Measurements from ENCODE around the gene TMEM139.

The TMEM139 gene

DNA sequence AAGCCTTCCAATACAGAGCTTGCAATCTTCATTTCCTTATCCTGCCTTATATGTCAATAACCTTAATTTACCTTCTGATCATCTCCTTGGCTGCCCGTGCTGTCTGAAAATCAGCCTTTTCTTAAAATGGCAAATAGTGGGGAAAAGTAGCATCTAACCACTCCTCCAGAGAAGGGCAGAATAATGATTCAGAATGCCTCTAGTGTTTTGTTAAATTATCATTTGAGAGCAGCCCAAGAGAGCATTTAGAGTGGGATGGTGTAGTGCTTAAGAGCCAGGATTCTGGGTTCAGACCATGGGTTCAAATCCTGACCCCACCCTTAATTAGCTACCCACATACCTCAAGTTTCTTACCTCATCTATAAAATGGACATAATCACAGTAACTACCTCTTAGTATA is 4.6 kb upstream of the TMEM139 start:
- TF ChIP-seq, protein P1, sequence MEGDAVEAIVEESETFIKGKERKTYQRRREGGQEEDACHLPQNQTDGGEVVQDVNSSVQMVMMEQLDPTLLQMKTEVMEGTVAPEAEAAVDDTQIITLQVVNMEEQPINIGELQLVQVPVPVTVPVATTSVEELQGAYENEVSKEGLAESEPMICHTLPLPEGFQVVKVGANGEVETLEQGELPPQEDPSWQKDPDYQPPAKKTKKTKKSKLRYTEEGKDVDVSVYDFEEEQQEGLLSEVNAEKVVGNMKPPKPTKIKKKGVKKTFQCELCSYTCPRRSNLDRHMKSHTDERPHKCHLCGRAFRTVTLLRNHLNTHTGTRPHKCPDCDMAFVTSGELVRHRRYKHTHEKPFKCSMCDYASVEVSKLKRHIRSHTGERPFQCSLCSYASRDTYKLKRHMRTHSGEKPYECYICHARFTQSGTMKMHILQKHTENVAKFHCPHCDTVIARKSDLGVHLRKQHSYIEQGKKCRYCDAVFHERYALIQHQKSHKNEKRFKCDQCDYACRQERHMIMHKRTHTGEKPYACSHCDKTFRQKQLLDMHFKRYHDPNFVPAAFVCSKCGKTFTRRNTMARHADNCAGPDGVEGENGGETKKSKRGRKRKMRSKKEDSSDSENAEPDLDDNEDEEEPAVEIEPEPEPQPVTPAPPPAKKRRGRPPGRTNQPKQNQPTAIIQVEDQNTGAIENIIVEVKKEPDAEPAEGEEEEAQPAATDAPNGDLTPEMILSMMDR (IDR thresholded peaks at IDR 0.05), result no peak
- H3K9me3 ChIP-seq, result no peaks in the 10 kb centered on the region
- no peaks in the 10 kb centered on the region for H3K4me1 ChIP-seq (ENCODE audit: control insufficient read depth in 1 of 2, insufficient read depth in 1 of 2, low read depth in 1 of 2, low read length in 1 of 2)
- no peaks in the 10 kb centered on the region for H3K27me3 ChIP-seq
- no peak overlapping the region for H3K27ac ChIP-seq
- no peaks in the 10 kb centered on the region for H3K36me3 ChIP-seq
- H3K4me3 ChIP-seq (ENCODE audit: low read depth in 1 of 2, low read length in 1 of 2), result no peak overlapping the region

GRCh38 chr7:143280566-143280965 is 4.2 kb upstream of the TMEM139 start:
- no peaks in the 10 kb centered on the region for H3K9me3 ChIP-seq

DNA sequence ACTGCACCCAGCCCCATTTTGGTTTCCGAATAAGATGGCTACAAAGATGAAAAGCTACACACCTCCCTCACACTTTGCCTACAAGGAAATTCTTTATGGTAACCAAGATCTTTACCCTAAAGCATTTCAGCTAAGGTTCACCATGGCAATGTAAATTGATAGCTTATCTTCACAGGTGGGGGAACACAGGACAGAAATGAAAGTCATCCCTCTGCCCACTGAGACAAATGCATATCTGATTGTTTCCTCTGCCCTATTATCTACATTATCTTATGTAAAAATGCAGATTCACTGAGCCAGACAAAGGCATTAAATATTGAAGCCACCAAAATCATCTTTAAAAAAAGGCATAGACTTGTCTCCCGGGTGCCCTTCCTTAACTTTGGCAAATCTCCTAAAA is 3.2 kb upstream of the TMEM139 start:
- H3K27ac ChIP-seq, result no peak overlapping the region
- TF ChIP-seq, protein P1 (IDR thresholded peaks at IDR 0.05), result no peak
- no peaks in the 10 kb centered on the region for H3K27me3 ChIP-seq
- no peaks in the 10 kb centered on the region for H3K4me1 ChIP-seq (ENCODE audit: control insufficient read depth in 1 of 2, insufficient read depth in 1 of 2, low read depth in 1 of 2, low read length in 1 of 2)
- no peaks in the 10 kb centered on the region for H3K9me3 ChIP-seq
- H3K36me3 ChIP-seq, result no peaks in the 10 kb centered on the region
- no peak overlapping the region for H3K4me3 ChIP-seq (ENCODE audit: low read depth in 1 of 2, low read length in 1 of 2)

More at GRCh38 chr7:143280566-143280965, 4.2 kb upstream of the TMEM139 start:
- TF ChIP-seq, protein P1 (IDR thresholded peaks at IDR 0.05), result no peak
- Histone ChIP-seq H3K4me1 (ENCODE audit: control insufficient read depth in 1 of 2, insufficient read depth in 1 of 2, low read depth in 1 of 2, low read length in 1 of 2) (no peaks in the 10 kb centered on the region), H3K27me3 (no peaks in the 10 kb centered on the region), H3K36me3 (no peaks in the 10 kb centered on the region), H3K27ac (no peak overlapping the region), H3K4me3 (ENCODE audit: low read depth in 1 of 2, low read length in 1 of 2) (no peak overlapping the region)

- TF ChIP-seq, protein P1 (IDR thresholded peaks at IDR 0.05), result no peak
- no peaks in the 10 kb centered on the region for H3K36me3 ChIP-seq
- no peak overlapping the region for H3K27ac ChIP-seq
- no peak overlapping the region for H3K4me3 ChIP-seq (ENCODE audit: low read depth in 1 of 2, low read length in 1 of 2)
- H3K27me3 ChIP-seq, result no peaks in the 10 kb centered on the region
- H3K4me1 ChIP-seq (ENCODE audit: control insufficient read depth in 1 of 2, insufficient read depth in 1 of 2, low read depth in 1 of 2, low read length in 1 of 2), result no peaks in the 10 kb centered on the region
- H3K9me3 ChIP-seq, result no peaks in the 10 kb centered on the region
Measured at GRCh38 chr7:143282124-143282523, 2.6 kb upstream of the TMEM139 start.

GRCh38 chr7:143283381-143283780 is 1.4 kb upstream of the TMEM139 start:
- H3K27ac ChIP-seq, result no peak overlapping the region
- H3K4me3 ChIP-seq (ENCODE audit: low read depth in 1 of 2, low read length in 1 of 2), result no peak overlapping the region
- no peaks in the 10 kb centered on the region for H3K36me3 ChIP-seq
- peaks cover 6% of the 10 kb centered on the region in 2 experiments for H3K4me1 ChIP-seq (ENCODE audit: control insufficient read depth in 1 of 2, insufficient read depth in 1 of 2, low read depth in 1 of 2, low read length in 1 of 2)
- H3K9me3 ChIP-seq, result no peaks in the 10 kb centered on the region
- TF ChIP-seq, protein P1 (IDR thresholded peaks at IDR 0.05), result no peak
- H3K27me3 ChIP-seq, result no peaks in the 10 kb centered on the region

DNA sequence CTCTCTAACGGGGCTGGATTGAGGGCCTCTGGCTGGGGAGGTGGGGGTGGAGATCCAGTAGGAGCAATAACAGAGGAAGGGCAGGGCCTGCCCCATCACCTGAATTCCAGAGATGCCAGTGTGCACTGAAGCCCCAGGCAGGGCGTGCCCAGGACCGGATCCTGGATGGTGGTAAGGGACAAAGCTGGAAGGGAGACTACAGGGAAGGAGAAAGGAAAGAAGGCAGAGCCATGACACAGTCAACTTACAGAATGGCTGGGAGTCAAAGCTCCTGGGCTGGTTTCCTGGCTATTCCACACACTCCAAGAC is 666 bp downstream of the TMEM139 start:
- peaks cover 24 to 26% of the 10 kb centered on the region in 2 experiments for H3K4me1 ChIP-seq (ENCODE audit: control insufficient read depth in 1 of 2, insufficient read depth in 1 of 2, low read depth in 1 of 2, low read length in 1 of 2)
- no peaks in the 10 kb centered on the region for H3K27me3 ChIP-seq
- TF ChIP-seq, protein P1 (IDR thresholded peaks at IDR 0.05), result no peak
- no peaks in the 10 kb centered on the region for H3K36me3 ChIP-seq
- H3K27ac ChIP-seq, result no peak overlapping the region
- H3K9me3 ChIP-seq, result no peaks in the 10 kb centered on the region
- H3K4me3 ChIP-seq (ENCODE audit: low read depth in 1 of 2, low read length in 1 of 2), result no peak overlapping the region

Measured in neutrophil (primary cell).